K562 (cell line): ENCODE results near the gene CPNE6. TPM values are rescaled to one million over a fixed set of nuclear protein-coding genes. Genes with fewer than 3 reads are reported as not detected.

ENCODE experiments used
- ARID1B ChIP-seq: fragments of 450-650 bp; IDR thresholded peaks from 2 replicates; pipeline ENCODE4 v1.6.1; 2016; ENCODE audit warnings: antibody characterized with exemption, mild to moderate bottlenecking, inconsistent platforms
- BRF1 ChIP-seq: IDR thresholded peaks from 3 replicates; pipeline ENCODE4 v1.6.1; 2011; ENCODE audit warnings: borderline replicate concordance, mild to moderate bottlenecking; ENCODE audit not compliant: insufficient read length; ENCODE audit errors: extremely low read depth
- ETV1 ChIP-seq: fragments of 450-650 bp; conservative IDR thresholded peaks from 2 replicates; pipeline ENCODE4 v1.6.1; 2016; ENCODE audit warnings: missing genetic modification characterization, control low read depth, low read depth, missing compliant biosample characterization
- ETV5 ChIP-seq: sonication (generic); formaldehyde crosslinking; IDR thresholded peaks from 2 replicates; pipeline ENCODE4 v1.4.0; 2020; ENCODE audit warnings: low read depth, mild to moderate bottlenecking, missing genetic modification reagents
- FOXJ2 ChIP-seq: fragments of 200-800 bp; sonication (Bioruptor generic); IDR thresholded peaks from 2 replicates; pipeline ENCODE4 v1.6.1; 2016; ENCODE audit warnings: missing genetic modification characterization, missing compliant biosample characterization
- MITF ChIP-seq: IDR thresholded peaks from 2 replicates; pipeline ENCODE4 v1.6.1; 2014; ENCODE audit warnings: antibody characterized with exemption
- PHB ChIP-seq: fragments of 250-450 bp; sonication (Bioruptor Pico); IDR thresholded peaks from 2 replicates; pipeline ENCODE4 v1.5.0; 2021
- TAL1 ChIP-seq: fragments of 450-650 bp; IDR thresholded peaks from 2 replicates; pipeline ENCODE4 v1.6.1; 2016; ENCODE audit warnings: mild to moderate bottlenecking
- YBX1 ChIP-seq: fragments of 450-650 bp; IDR thresholded peaks from 2 replicates; pipeline ENCODE4 v1.7.1; 2016; ENCODE audit warnings: mild to moderate bottlenecking
- ZNF695 ChIP-seq: fragments of 450-650 bp; formaldehyde crosslinking; IDR thresholded peaks from 2 replicates; pipeline ENCODE4 v1.4.0; 2020; ENCODE audit warnings: mild to moderate bottlenecking, moderate library complexity
- polyA plus RNA-seq, 8 experiments: library from polyadenylated mRNA; depleted of rRNA in 4 of 8; stranded (reverse) in 5 of 8; unstranded in 3 of 8; fragments of >200 nt; fragmentation: Nextera tagmentation in 2 of 8; fragmentation: Illumina TruSeq in 1 of 8; extraction: Ambion mirVana in 2 of 8; extraction: Trizol in 1 of 8; gene quantifications; 2 replicates each; pipeline versions ENCODE4 v1.2.1 to v1.2.3, GENCODE V29; 2011 to 2014; ENCODE audit warnings: inconsistent platforms in 1 of 8, missing spikeins in 1 of 8
- total RNA-seq, 7 experiments: library from RNA; depleted of rRNA in 6 of 7; stranded (reverse); fragments of >200 nt in 6 of 7; fragmentation: Illumina TruSeq in 2 of 7; extraction: Trizol in 2 of 7; gene quantifications; 2 replicates each; pipeline versions ENCODE4 v1.2.1 to v1.2.3, GENCODE V29; 2011 to 2021; ENCODE audit warnings: low replicate concordance in 1 of 7
- TF ChIP-seq, protein P1 (sequence below), 2 experiments: fragments of 450-650 bp; IDR thresholded peaks; 2 replicates each; pipeline ENCODE4 v1.6.1; 2016
- TF ChIP-seq, protein P2 (sequence below): fragments of 250-450 bp; sonication (Bioruptor Pico); IDR thresholded peaks from 2 replicates; pipeline ENCODE4 v1.5.0; 2020; ENCODE audit warnings: mild to moderate bottlenecking, borderline replicate concordance
- TF ChIP-seq, protein P3 (sequence below): fragments of 450-650 bp; conservative IDR thresholded peaks from 2 replicates; pipeline ENCODE4 v1.6.1; 2016; ENCODE audit warnings: missing genetic modification characterization, low read depth, mild to moderate bottlenecking, control low read depth, missing compliant biosample characterization
- TF ChIP-seq, protein P4 (sequence below): sonication (generic); formaldehyde crosslinking; IDR thresholded peaks from 2 replicates; pipeline ENCODE4 v1.8.1; 2023; ENCODE audit warnings: mild to moderate bottlenecking, missing genetic modification reagents

Gene CPNE6
- total and polyA plus RNA-seq, 9 of the 15 experiments (the other 6 are each of a cell fraction or from before 2014, with no cell fraction given): not detected

DNA sequence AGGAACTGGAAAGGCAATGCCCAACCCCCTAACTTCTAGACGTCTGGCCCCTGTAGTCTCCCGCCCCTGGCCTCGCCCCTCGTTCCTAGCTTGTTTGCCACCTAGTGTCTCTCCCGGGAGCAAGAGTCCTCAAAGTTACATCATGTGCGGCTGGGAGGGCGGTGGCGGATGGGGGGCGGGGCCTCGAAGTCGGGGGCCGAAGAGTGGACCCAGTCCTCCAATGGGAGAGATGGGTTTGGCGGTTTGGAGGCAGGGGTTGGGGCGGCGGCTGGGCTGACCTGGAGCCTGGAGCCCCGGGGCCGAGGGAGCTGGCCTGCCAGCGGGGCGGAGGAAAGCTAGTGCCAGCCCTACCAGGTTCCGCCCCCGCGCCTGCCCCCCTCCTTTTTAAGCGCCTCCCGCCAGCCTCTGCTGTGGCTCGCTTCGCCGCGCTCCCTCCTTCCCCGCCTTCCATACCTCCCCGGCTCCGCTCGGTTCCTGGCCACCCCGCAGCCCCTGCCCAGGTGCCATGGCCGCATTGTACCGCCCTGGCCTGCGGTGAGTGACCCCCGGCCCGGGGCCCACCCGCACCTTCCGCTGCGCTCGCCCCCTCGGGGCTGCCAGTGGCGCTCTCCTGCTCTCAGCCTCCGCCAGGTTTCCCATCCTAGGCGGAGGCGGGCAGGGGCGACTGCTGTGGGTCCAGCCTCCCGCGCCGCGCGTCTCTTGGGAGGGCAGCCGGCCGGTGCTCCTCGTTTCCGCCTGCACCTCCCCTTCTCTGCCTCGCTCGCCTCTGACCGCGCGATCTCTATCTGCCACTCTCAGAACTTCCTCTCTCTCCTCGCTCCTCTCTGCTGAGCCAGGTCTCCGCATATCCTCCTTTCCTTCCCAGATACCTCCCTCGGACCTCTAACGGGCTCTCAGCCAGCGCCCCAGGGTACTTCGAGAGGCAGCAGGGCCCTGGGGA lies 22.8 kb downstream of the CPNE6 start, which contains the start of gene PCK2 (continued):
- TF ChIP-seq MITF (no peak), FOXJ2 (tag) (peak; percentile 70; the same call in 1 of the 2 replicates), ARID1B (no peak; the same call in 1 of the 2 replicates), PHB (no peak), ZNF695 (no peak), TAL1 (no peak), BRF1 (no peak), ETV5 (CRISPR knock-in tag) (no peak), YBX1 (no peak), ETV1 (tag) (peak; percentile 62)
- TF ChIP-seq, protein P1, sequence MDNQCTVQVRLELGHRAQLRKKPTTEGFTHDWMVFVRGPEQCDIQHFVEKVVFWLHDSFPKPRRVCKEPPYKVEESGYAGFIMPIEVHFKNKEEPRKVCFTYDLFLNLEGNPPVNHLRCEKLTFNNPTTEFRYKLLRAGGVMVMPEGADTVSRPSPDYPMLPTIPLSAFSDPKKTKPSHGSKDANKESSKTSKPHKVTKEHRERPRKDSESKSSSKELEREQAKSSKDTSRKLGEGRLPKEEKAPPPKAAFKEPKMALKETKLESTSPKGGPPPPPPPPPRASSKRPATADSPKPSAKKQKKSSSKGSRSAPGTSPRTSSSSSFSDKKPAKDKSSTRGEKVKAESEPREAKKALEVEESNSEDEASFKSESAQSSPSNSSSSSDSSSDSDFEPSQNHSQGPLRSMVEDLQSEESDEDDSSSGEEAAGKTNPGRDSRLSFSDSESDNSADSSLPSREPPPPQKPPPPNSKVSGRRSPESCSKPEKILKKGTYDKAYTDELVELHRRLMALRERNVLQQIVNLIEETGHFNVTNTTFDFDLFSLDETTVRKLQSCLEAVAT (IDR thresholded peaks at IDR 0.05): peak in 1 of 2 experiments; percentile 75; a peak in 2 of 4 replicates
- TF ChIP-seq, protein P2, sequence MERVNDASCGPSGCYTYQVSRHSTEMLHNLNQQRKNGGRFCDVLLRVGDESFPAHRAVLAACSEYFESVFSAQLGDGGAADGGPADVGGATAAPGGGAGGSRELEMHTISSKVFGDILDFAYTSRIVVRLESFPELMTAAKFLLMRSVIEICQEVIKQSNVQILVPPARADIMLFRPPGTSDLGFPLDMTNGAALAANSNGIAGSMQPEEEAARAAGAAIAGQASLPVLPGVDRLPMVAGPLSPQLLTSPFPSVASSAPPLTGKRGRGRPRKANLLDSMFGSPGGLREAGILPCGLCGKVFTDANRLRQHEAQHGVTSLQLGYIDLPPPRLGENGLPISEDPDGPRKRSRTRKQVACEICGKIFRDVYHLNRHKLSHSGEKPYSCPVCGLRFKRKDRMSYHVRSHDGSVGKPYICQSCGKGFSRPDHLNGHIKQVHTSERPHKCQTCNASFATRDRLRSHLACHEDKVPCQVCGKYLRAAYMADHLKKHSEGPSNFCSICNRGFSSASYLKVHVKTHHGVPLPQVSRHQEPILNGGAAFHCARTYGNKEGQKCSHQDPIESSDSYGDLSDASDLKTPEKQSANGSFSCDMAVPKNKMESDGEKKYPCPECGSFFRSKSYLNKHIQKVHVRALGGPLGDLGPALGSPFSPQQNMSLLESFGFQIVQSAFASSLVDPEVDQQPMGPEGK (CRISPR knock-in tag): no peak
- TF ChIP-seq, protein P3, sequence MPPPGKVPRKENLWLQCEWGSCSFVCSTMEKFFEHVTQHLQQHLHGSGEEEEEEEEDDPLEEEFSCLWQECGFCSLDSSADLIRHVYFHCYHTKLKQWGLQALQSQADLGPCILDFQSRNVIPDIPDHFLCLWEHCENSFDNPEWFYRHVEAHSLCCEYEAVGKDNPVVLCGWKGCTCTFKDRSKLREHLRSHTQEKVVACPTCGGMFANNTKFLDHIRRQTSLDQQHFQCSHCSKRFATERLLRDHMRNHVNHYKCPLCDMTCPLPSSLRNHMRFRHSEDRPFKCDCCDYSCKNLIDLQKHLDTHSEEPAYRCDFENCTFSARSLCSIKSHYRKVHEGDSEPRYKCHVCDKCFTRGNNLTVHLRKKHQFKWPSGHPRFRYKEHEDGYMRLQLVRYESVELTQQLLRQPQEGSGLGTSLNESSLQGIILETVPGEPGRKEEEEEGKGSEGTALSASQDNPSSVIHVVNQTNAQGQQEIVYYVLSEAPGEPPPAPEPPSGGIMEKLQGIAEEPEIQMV (tag): no peak
- TF ChIP-seq, protein P4, sequence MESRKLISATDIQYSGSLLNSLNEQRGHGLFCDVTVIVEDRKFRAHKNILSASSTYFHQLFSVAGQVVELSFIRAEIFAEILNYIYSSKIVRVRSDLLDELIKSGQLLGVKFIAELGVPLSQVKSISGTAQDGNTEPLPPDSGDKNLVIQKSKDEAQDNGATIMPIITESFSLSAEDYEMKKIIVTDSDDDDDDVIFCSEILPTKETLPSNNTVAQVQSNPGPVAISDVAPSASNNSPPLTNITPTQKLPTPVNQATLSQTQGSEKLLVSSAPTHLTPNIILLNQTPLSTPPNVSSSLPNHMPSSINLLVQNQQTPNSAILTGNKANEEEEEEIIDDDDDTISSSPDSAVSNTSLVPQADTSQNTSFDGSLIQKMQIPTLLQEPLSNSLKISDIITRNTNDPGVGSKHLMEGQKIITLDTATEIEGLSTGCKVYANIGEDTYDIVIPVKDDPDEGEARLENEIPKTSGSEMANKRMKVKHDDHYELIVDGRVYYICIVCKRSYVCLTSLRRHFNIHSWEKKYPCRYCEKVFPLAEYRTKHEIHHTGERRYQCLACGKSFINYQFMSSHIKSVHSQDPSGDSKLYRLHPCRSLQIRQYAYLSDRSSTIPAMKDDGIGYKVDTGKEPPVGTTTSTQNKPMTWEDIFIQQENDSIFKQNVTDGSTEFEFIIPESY (CRISPR knock-in tag): 0 out of 2 replicates have a peak, but pooled peaks have one; percentile 14
